BLaER1 (cell line): ENCODE data around the gene RBM10.

Experiments
- H3K27ac ChIP-seq: shearing (Covaris generic); formaldehyde crosslinking; 2 replicates; pipeline ENCODE4 v1.8.1; 2022
- H3K27me3 ChIP-seq: shearing (Covaris generic); formaldehyde crosslinking; 2 replicates; pipeline ENCODE4 v1.8.1; 2022
- H3K36me3 ChIP-seq: shearing (Covaris generic); formaldehyde crosslinking; 2 replicates; pipeline ENCODE4 v1.8.1; 2022
- H3K4me1 ChIP-seq: shearing (Covaris generic); formaldehyde crosslinking; 2 replicates; pipeline ENCODE4 v1.8.1; 2022
- H3K4me2 ChIP-seq: shearing (Covaris generic); formaldehyde crosslinking; 2 replicates; pipeline ENCODE4 v1.8.1; 2022
- H3K4me3 ChIP-seq: shearing (Covaris generic); formaldehyde crosslinking; 2 replicates; pipeline ENCODE4 v1.8.1; 2022
- H3K9ac ChIP-seq: shearing (Covaris generic); formaldehyde crosslinking; 2 replicates; pipeline ENCODE4 v1.8.1; 2022
- H3K9me3 ChIP-seq: shearing (Covaris generic); formaldehyde crosslinking; 2 replicates; pipeline ENCODE4 v1.8.1; 2022
- H4K20me1 ChIP-seq: shearing (Covaris generic); formaldehyde crosslinking; 2 replicates; pipeline ENCODE4 v1.8.1; 2022
- Cebpa-rat ChIP-seq: shearing (Covaris generic); IDR thresholded peaks from 2 replicates; pipeline ENCODE4 v1.8.1; 2022

Gene RBM10

DNA sequence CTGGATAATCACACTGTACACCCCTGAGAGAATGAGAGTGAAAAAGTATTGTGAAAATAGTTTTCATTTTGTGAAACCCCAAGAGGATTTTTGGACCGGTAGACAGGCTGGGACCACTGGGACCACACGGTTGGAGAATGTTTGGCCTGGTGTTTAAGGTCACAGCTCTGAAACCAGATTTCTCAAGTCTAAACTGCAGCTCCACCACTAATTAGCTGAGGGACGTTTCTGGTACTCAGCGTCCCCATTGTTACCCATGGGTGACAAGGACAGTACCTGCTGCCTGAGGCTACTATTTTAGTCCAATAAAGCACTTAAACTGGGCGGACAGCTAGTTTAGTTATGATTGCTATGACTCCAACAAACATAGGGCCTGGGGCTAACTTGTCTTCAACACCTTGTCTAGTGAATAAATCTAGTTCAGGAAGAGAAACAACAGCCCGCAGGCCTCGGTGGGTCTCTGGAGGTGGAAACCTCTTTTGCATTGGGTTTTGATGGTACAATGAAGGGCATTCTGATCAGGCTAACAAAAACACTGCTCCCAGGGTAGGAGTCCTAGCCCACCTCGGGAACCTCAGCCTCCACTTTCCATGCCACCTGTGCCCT, 87.3 kb downstream of the RBM10 start:
- no peak for TF ChIP-seq Cebpa-rat
- H3K27ac ChIP-seq = peak overlapping the region; percentile 87

DNA sequence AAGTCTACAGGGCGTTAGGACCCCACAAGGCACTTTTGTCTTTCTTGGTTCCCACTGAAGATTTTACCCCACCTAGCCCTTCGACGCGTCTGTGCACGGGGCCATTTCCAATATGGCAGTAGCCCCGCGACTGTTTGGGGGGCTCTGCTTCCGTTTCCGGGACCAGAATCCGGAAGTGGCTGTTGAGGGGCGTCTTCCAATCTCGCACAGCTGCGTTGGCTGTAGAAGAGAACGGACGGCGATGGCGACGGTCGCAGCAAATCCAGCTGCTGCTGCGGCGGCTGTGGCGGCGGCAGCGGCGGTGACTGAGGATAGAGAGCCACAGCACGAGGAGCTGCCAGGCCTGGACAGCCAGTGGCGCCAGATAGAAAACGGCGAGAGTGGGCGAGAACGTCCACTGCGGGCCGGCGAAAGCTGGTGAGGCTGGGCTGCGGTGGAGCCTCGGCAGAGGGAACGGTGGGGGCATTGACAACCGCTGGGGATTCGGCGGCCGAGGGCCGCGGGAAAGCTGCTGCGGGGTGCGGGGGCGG, 87.8 kb downstream of the RBM10 start, which contains the start of gene USP11:
USP11 (plus strand) TSS at position 207 of the 530 bp plus-strand sequence; CDS start at position 242, 35 bp downstream.
- Histone ChIP-seq H3K4me2 (peak within 1 kb of the TSS; percentile 79), H3K27me3 (peaks cover 60% of the 10 kb centered on the region), H4K20me1 (peaks cover 42% of the 10 kb centered on the region), H3K4me1 (peaks cover 14% of the 10 kb centered on the region), H3K9me3 (peaks cover 13% of the 10 kb centered on the region; the same call in 1 of the 2 replicates), H3K36me3 (peaks cover 35% of the 10 kb centered on the region), H3K4me3 (peak within 1 kb of the TSS; percentile 73), H3K27ac (peak within 1 kb of the TSS; percentile 87), H3K9ac (peak within 1 kb of the TSS; percentile 83)
- TF ChIP-seq Cebpa-rat = no peak

More for the DNA sequence above, 87.3 kb downstream of the RBM10 start:
- Histone ChIP-seq H3K9me3 (peaks cover 13% of the 10 kb centered on the region; the same call in 1 of the 2 replicates), H3K9ac (peak overlapping the region; percentile 83), H3K4me3 (peak overlapping the region; percentile 73), H4K20me1 (peaks cover 43% of the 10 kb centered on the region), H3K4me1 (peaks cover 14% of the 10 kb centered on the region), H3K27me3 (peaks cover 56% of the 10 kb centered on the region), H3K36me3 (peaks cover 40% of the 10 kb centered on the region), H3K4me2 (peak overlapping the region; percentile 79)

DNA sequence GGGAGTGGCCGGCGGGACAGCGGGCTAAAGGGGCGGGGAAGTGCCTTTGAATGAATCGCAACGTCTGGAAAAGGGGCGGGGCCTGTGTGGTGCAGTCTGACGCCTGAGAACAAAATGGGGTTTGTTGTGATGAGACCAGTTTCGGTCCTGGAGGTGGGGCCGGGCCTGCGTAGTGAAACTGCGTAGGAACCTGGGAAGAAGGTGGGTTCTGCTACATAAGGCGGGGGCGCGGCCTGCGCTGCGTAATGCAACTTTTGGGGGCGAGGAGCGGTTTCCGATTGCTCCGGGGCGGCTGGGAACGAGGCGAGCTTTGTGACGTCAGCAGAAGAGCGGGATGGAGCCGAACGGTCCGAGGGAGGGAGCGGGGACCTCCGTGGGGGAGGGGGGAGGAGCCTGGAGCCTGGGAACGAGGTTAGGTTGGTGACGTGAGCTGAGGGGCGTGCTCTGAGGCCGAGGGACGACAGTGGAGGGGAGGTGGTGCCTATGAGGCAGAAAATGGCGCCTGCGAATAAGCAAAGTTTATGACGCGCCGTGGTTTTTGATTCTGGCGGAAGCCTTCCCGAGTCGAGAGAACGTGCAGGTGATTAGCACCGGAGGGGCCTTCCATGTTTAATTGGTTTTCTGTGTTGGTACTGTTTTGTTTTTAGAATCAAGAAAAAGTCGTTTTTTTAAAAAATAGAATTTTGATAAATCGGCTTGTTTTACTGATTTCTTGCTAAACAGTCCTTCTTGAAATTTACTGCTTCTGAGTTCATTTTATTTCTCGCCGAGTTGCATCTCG, 88.5 kb downstream of the RBM10 start:
- Histone ChIP-seq H3K4me1 (peaks cover 14% of the 10 kb centered on the region), H3K4me2 (peak overlapping the region; percentile 79), H4K20me1 (peaks cover 44% of the 10 kb centered on the region), H3K36me3 (peaks cover 29% of the 10 kb centered on the region), H3K9ac (peak overlapping the region; percentile 83), H3K9me3 (peaks cover 13% of the 10 kb centered on the region; the same call in 1 of the 2 replicates), H3K4me3 (peak overlapping the region; percentile 73), H3K27me3 (peaks cover 66% of the 10 kb centered on the region), H3K27ac (peak overlapping the region; percentile 87)
- no peak for TF ChIP-seq Cebpa-rat

DNA sequence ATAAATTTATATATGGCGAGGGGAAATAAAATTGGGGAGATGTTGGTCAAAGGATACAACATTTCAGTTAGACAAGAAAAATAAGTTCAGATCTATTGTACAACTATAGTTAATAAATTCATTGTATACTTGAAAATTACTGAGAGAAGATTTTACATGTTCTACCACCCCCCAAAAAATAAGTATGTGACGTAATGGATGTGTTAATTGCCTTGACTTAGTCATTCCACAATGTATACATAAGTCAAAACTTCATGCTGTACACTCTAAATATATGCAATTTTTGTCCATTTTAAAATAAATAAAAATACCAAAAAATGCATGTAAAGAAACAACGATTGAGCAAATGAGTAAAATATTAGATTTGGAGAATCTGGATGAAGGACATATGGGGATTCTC, 89.6 kb downstream of the RBM10 start:
- H3K9ac ChIP-seq = no peak overlapping the region
- no peak overlapping the region for H3K27ac ChIP-seq
- H4K20me1 ChIP-seq = peaks cover 44% of the 10 kb centered on the region
- H3K4me1 ChIP-seq = peaks cover 14% of the 10 kb centered on the region
- peaks cover 25% of the 10 kb centered on the region for H3K36me3 ChIP-seq
- H3K4me2 ChIP-seq = peak overlapping the region; percentile 45
- peaks cover 13% of the 10 kb centered on the region; the same call in 1 of the 2 replicates for H3K9me3 ChIP-seq
- peaks cover 74% of the 10 kb centered on the region for H3K27me3 ChIP-seq
- peak overlapping the region; percentile 73 for H3K4me3 ChIP-seq
- TF ChIP-seq Cebpa-rat = no peak

DNA sequence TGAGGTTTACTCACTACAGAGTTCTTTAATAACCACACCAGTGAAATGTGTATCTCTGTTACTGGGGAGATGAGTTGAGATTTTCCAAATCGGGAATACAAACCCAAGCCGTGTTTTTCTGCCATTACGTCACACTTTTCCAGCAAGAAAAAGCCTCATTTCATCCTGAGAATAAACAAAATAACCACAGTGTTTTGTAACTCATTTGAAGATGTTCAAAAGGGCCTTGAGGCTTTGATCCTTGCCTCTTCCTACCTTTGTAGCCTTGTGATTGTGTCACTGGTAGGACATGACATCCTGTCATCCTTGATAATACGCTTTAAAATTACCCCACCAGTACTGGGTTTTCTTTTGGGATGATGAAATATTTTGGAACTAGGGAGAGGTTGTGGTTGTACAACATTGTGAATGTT, 90.7 kb downstream of the RBM10 start:
- Histone ChIP-seq H4K20me1 (peaks cover 48% of the 10 kb centered on the region), H3K4me1 (peaks cover 14% of the 10 kb centered on the region), H3K4me3 (no peak overlapping the region), H3K9ac (no peak overlapping the region), H3K27ac (no peak overlapping the region), H3K36me3 (peaks cover 27% of the 10 kb centered on the region), H3K4me2 (no peak overlapping the region), H3K27me3 (peaks cover 86% of the 10 kb centered on the region), H3K9me3 (peaks cover 13% of the 10 kb centered on the region; the same call in 1 of the 2 replicates)
- TF ChIP-seq Cebpa-rat = no peak
